Stimulated activated naive CD4-positive, alpha-beta T cell treated with Interleukin-2 at 50 U/mL for 16 hours (primary cell): ENCODE data around the gene FAM210B.
"Not testable (repeated sequence)": the region's sequence is repeated elsewhere in the genome, so short reads cannot be mapped to it uniquely, and the experiment has no call there.

Source experiments
- DNase-seq: peaks from one replicate; lab custom pipeline; 2025; lab: John Stamatoyannopoulos, UW

The FAM210B gene

DNA sequence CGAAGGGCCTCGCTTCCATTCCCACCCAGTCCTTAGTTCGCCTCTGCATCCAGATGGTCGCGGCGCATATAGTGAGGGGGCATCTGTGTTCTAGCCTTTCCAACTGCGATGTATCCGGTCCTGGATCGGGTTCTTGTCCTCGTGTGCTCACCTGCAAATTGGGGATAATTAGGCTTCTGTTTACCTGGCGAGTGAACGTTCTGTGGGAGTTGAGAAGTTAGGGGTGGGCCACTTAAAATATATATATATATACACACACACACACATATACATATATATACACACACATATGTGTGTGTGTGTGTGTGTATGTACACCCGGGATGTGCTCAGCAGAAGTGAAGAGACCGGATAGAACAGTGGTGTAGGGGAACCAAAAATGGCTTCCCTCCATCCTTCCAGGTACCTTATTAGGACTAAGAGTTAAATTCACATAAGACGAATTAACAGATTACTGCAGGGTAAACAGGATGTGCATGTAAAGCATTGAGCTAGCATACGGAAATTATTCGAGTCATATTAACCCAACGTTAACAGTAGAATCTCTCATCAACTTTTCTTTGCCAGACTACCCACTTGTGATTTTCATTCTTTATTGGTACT, 34.2 kb downstream of the FAM210B start:
- no peak for DNase-seq

DNA sequence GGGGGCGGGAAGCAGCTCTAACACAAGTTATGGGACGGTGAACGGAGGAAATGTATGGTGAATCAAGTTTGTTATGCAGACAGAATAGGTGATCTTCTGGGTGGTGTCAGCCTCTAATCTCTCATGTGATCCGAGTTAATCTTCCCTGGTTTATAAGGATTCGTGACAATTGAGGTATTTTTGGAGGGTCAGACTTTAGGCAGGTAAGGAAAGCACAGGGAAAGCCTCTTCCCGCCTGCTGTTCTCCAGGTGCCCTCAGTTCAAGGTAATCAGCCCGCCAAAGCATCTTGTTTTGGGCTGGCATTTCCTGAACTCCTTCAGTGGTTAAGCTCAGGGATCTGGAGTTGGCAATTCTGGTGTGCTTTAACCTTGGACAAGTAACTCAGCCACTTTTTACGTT, 34.9 kb downstream of the FAM210B start:
- no peak for DNase-seq

DNA sequence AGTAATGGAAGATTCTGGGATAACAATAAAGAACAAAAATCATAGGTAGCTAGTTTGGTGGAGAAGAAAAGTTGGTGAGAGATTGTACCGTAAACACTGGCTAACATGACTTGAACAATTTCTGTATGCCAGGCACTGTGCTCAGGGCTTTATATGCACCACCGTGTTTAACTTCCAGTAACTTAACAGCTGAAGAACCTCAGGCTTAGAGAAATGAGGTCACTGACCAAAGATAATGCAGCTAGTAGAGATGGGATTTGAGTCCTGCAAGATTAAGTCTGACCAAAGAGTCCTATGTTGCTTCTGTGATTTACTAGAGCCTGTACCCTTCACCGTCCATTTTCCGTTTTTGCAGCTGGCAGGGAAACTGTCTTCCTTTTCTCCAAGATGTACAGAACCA, 36.4 kb downstream of the FAM210B start:
- DNase-seq = no peak

DNA sequence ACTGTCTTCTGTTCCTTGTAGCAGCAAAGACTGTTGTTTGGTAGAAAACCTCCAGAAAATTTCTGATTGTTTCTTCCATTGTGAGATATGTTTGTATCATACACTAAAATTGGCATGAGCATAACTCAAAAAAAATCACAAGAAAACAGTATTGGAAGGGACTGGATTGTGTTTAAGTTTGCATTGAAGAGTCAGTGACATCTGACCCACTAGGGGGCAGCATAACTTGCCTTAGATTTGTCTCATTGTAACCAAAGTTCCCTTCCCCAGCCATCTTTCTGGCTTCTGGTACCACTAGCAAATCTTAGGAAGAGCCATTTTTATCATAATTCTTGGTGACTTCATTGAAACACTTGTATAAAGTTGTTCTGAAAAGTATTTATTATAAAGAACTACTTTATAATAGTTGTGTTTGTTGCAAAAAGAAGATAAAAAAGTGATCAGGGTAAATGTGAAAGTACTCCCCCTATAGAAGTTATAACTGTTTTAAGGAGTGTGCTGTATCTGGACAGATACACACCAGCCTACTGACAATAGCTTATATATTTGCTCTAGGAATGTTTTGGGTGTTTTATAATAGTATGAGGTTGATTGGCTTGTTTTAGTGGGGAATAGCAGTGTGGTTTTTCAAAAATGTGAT, 41.3 kb downstream of the FAM210B start:
- peak; percentile 54 for DNase-seq

DNA sequence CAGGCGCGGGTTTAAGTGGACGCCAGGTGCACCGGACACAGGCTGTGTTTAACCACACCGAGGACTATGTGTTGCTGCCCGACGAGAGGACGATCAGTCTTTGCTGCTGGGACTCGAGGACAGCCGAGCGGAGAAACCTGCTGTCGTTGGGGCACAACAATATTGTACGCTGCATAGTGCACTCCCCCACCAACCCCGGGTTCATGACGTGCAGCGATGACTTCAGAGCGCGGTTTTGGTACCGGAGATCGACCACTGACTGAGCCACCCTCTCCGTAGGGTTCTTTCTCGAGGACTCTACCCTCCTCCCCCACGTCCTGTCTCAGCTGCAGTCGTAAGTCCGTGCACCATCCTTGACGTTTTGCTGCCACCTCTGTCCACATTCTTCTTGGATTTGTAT, 44.7 kb downstream of the FAM210B start:
- no peak for DNase-seq

DNA sequence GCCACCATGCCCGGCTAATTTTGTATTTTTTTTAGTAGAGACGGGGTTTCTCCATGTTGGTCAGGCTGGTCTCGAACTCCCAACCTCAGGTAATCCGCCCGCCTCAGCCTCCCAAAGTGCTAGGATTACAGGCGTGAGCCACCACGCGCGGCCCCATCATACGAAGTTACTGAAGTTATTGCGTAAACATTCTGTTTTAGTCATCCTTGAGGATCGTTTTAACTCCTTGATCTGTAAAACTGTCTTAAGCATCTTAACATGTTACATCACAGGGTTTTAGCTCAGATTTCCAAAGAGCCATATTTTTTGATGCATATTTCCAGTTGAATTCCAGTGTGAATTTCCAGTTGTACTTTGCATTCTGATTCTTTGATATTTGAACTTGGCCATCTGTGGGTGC, 46.6 kb downstream of the FAM210B start:
- not testable (repeated sequence) for DNase-seq

DNA sequence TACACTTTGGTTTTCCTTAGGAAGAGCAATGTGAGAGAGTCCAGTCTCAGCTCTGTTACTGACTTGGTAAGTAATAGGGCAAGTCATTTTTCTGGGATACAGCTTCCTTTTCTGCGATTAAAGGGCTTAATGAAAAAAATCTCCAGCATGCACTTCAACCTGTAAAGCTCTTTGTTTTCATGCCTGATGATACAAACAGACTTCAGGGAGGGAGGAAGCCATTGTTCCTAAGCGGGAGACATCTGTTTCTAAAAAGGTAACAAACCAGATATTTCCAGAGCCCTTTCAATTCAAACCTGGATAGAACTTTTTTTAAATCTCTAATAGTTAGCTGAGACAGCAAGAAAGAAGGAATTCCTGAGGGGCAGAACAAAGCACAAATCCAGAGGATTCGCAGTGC, 48.1 kb downstream of the FAM210B start:
- no peak for DNase-seq

DNA sequence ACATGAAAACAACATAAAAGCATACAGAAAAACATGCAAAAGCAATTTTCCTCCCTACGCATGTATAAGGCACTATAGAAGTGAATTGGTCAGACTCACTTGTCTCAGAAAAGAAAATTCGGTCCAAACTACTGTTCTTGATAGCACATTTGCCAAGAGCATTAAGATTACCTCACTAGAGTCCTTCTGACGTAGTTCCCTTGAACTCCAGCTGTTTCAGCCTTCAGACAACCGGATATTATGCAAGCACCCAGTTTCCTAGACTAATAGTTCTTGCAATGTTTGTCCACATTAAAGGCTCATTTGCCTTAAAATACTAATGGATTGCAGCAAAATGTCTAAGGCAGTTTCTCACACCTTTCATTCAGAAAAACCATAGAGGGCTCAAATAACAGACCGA, 50.7 kb downstream of the FAM210B start:
- no peak for DNase-seq

DNA sequence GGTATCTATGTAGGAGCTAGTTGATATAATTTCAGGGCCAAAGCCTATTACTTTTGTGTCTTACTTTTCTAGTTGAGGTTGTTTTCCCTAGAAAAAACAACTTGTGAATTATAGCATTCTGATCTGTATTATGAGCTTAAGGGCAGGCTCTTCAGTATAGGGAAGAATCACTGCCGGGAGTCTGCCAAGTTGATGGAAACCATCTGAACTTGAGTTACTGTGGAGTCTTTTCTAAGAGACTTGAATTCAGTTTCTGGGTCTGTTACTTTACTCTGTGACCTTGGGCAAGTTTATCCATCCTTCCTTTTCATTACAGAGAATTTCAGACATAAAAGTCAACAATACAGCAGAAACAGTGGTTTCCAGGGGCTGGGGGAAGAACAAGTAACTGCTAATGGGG, 51.2 kb downstream of the FAM210B start:
- no peak for DNase-seq

DNA sequence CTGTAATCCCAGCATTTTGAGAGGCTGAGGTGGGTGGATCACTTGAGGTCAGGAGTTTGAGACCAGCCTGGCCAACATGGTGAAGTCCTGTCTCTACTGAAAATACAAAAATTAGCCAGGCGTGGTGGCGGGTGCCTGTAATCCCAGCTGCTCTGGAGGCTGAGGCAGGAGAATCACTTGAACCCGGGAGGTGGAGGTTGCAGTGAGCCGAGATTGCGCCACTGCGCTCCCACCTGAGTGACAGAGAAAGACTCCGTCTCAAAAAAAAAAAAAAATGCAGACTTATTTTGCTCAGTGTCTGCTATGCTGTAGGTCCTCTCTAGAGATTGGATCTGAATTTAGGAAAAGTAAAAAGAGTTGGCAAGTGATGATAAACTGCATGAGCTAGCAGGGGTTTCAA, 52.5 kb downstream of the FAM210B start:
- not testable (repeated sequence) for DNase-seq

DNA sequence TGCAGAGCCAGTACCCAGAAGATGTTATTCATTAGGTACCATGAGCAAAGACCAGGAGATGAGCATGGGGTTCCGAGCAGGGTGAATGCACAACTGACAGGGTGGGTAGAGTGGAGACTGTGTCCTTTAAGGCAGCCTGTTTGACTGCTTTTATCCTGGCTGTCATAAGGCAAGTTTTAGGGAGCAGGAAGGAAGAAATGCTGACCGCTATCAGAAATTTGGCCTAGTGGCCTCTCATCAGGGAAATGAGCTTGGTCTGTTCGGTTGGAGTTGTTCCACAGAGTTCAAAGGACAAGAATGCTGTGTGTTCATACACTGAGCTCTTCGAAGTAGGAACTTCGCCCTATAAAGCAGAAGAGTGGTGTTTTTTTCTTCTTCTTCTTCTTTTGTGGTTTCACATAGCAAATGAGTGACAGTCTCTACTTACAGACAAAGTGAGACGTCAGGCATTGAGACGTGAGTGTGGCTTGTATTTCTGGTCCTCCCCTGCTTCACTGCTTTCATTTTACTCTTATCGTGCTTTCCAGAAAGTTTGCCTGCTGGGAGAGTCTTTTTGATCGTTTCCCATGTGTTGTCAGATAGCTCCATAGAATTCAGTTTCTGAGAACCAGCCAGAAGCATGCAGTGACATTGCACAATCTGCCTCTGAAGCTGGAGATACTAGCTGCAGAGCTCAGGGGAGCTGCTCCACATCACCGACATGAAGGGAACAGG, 53.1 kb downstream of the FAM210B start, which contains the start of gene CASS4:
TSS of gene CASS4 (plus strand) at position 502 of the 714 bp plus-strand sequence. CDS start at position 701, 199 bp downstream.
- no peak for DNase-seq

DNA sequence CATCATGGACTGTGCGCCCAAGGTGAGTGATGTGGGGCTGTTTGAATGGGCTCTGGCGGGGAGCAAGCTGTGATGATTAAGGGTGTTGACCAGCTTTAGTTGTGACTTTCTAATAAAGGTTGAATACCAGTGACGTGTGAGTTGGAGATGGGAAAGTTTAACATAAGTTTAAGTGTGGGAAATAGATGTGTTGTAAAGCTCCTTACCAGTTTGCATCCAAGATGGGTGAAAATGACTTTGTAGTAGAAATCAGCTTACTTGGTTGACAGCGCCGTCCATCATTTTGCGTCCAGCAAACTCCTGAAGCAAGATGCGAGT, 53.7 kb downstream of the FAM210B start:
- no peak for DNase-seq

DNA sequence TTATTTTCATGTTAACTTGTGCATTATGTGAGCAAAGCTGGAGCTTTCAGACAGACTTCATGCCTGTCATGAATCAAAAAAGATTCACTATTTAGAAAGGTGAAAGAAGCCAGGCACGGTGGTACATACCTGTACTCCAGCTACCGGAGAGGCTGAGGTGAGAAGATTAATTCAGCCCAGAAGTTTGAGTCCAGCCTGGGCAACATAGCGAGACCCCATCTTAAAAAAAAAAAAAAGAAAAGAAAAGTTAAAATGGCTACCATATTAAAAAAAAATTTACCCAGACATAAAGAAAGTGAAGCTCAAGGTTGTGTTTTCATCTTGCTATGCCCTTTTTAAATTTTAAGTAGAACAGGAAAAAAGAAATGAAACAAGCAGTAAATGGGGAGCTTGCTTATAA, 54.2 kb downstream of the FAM210B start:
- DNase-seq = no peak

DNA sequence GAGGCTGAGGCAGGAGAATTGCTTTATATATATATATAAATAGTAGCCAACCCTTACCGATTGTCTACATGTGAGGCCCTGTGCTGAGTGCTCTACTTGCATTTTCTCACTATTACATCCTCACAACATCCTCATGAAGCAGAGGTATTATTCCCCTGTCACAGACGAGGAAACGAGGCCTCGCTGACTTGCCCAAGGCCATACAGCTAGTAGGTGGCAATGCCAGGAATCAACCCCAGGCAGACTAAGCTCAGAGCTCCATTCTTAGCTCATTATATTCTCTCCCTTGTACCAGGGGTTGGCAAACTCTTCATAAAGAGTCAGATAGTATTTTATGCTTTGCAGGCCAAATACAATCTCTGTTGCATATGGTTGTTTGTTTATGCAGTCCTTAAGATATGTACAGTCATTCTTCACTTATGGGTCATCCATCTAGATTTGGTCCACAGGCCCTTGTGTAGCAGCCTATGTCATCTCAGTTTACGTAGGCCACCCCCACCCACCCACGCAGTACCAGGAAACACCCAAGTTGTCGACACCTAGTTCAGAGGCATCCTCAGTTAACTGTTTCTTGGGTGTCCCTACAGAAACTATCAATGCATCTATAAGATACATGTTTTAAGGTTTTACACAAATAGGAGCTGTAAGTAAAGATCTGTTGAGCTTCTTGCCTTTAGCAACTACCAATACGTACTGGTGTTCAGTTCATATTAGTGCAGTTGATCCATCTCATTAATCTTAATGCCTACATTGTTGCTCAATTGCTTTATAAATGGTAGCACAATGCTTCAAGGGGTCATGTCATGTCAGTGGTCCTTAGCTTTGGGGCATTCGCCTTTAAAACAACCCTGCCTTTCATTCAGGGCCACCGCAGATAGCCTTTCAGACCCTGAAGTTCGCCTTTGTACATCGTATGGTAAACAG, 56.3 kb downstream of the FAM210B start:
- peak; percentile 72 for DNase-seq

DNA sequence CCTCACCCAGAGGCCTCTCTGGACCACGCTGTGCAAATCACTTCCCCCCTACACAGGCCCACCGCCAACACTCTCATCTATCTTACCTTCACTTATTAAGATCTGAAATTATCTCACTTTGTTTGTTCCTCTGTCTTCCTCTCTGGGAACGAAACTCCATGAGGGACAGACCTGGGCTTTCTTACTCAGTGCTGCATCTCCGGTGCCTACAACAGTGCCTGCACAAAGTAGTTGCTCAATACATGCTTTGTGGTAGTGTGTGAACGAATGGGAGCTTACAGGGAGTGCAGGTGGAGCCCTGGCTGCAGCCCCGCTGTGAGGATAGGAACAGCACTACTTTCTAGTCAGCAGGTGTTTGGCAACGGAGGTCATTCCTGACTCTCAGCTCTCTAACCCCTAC, 58.6 kb downstream of the FAM210B start:
- no peak for DNase-seq

DNA sequence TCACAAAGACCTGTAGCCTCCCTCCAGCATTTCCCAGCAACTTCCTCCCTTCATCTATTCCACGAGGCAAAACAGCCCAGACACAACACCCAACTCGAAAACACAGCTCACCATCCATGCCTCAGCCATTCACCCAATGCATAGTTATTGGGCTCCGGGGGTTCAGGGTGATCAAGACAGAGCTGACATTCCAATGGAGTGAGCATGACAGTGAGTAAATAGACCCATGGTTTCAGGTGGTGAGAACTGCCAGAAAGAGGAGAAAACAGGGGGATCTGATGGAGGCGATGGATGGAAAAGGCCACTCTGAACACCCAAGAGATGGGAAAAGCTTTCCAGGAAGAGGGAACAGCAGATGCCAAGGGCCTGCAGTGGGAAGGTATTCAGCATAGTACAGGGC, 59.1 kb downstream of the FAM210B start:
- DNase-seq = no peak
